Measurements from ENCODE around the gene SMYD3.

SMYD3 gene

DNA sequence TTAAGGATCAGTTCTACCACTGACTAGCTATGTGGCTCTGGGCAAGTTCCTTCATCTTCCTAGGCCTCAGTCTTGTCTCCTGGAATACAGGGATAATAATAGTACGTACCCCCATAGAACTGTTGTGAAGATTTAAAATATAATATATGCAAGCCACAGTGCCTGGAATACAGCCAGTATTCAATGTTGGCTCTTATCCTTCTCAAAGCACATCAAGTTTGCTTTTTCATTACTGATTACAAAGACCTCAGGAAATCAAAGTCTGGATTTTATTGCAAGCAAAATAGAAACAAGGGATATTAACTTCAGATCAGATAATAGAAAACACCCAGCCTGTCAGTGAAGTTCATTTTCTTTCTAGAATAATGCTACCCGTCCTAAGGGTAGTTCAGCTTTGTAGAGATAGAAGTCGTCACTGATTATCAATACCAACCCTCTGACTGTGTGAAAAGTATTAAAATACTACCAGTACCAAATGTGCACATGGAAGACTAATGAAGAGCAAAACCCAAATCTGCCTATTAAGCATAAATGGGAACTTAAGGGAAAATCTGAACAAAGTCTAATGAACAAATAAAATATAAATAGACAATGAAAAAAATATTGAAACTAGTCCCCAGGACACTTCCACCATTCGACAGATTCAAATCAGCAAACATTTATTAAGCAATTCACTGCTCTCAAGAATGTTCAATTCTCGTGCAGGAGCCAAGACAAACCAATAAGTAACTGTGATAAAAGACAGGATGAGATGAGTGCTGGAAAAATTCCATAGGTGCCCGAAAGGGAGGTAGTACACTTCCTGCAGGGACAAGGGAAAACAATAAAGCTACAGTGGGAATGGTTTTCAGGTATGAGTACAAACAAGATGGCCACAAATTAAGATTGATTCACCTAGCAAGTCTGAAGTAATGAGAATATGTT is 206.2 kb downstream of the SMYD3 start:
- TF ChIP-seq Cebpa-rat (IDR thresholded peaks at IDR 0.05), result no peak
- Histone ChIP-seq H3K27ac (no peak overlapping the region), H3K4me1 (peaks cover 0 to 21% (median 4%) of the 10 kb centered on the region in 10 experiments; a peak in 12 of 20 replicates), H3K9me3 (replicated peaks in 1 of 11) (no peaks in the 10 kb centered on the region; a peak in 1 of 22 replicates), H3K4me3 (no peak overlapping the region), H3K4me2 (no peak overlapping the region), H3K27me3 (no peaks in the 10 kb centered on the region), H4K20me1 (no peaks in the 10 kb centered on the region), H3K9ac (no peak overlapping the region), H3K36me3 (no peaks in the 10 kb centered on the region)

DNA sequence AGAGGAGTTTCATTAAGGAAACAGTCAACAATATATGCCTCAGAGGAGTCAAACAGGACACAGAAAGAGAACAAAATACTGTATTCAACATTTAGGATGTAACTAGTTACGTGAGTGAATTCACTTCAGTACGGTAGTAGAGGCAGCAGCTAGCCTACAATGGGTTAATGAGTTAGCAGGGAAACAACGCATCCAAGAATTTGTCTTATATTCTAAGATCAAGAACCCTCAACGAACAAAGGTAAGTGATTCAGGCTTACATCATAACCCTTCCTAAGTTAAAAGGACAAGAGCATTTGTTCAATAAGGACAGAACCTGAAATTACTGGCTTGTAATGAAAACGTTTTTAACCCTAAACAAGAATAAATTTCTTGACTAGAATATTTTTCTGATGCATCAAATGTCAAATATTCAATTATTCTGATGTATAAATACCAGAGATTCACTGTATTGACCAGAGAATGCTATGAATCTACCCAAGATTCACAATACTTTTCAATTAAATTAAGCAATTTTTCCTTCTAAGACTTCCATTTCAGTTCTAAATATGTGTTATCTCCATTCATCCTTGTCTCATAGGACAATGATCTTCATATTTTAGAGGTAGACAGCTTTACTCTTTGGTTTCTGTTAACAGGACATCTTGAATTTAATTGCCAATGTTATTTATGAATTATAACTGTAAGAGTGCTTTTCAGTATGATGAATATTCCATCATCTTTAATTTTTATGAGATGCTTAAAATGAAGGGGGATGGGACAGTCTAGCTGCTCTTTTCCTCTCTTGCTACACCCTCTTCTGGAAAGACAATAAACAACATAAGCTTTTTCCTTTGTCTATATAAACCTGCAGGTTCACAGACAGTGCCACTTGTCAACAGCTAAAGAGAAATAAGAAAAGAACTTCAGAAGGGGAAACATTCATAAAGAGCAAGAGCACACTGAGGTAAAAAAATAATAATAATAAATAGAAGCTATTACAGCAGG is 209.5 kb downstream of the SMYD3 start:
- no peaks in the 10 kb centered on the region; a peak in 1 of 22 replicates for H3K36me3 ChIP-seq
- H3K4me1 ChIP-seq, result peaks cover 0 to 28% (median 6%) of the 10 kb centered on the region in 10 experiments; a peak in 12 of 20 replicates
- no peaks in the 10 kb centered on the region for H4K20me1 ChIP-seq
- H3K9ac ChIP-seq, result no peak overlapping the region
- H3K9me3 ChIP-seq (replicated peaks in 1 of 11), result no peaks in the 10 kb centered on the region; a peak in 1 of 22 replicates
- no peak overlapping the region for H3K27ac ChIP-seq
- no peak for TF ChIP-seq Cebpa-rat (IDR thresholded peaks at IDR 0.05)
- H3K27me3 ChIP-seq, result no peaks in the 10 kb centered on the region
- peak overlapping the region in 4 of 11 experiments; percentile 9 to 49 (median 34); a peak in 6 of 22 replicates for H3K4me2 ChIP-seq
- no peak overlapping the region for H3K4me3 ChIP-seq

DNA sequence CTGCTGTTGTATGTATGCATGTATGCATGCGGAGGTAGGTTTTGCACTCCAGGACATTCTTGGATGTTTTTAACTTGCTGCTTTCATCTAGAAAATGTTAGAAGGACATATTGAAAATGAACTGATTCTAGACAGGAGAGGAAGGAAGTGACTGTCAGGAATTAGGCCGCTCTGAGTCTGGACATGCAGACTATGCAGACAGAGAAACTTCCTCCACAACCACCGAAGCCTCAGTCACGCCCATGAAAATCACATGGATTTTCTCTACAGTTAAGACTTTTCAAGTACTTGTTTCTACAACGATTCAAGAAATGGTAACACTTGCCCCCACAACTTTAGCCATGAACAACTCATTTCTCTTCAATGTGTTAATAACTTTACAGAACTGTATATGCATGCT is 211.1 kb downstream of the SMYD3 start:
- no peak for TF ChIP-seq Cebpa-rat (IDR thresholded peaks at IDR 0.05)
- no peak overlapping the region for H3K4me3 ChIP-seq

DNA sequence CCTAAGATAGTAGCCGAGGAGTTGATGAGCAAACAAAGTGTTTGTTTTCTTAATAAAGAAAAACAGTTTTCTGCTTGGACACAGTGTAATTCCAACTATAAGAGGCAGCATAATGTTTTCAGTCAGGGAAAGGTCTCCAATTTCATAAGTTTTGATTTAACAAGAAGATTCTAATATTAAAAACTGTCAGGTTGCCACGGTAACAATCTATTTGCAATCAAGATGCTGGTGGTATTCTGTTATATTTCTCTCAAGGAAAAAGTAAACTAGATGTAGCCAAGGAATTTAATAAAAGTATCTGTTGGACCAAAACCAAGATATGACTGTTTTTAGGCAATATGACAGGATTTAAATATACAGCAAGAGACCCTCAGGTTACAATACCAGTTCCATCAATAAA is 211.7 kb downstream of the SMYD3 start:
- no peak overlapping the region for H3K4me3 ChIP-seq
- no peak overlapping the region; a peak in 1 of 22 replicates for H3K27ac ChIP-seq
- peak overlapping the region in 3 of 11 experiments; percentile 29 to 58 (median 49); a peak in 4 of 22 replicates for H3K4me2 ChIP-seq
- no peak for TF ChIP-seq Cebpa-rat (IDR thresholded peaks at IDR 0.05)
- no peaks in the 10 kb centered on the region; a peak in 1 of 22 replicates for H3K9me3 ChIP-seq (replicated peaks in 1 of 11)
- H3K27me3 ChIP-seq, result no peaks in the 10 kb centered on the region
- H3K4me1 ChIP-seq, result peaks cover 0 to 22% (median 4%) of the 10 kb centered on the region in 10 experiments; a peak in 12 of 20 replicates
- no peaks in the 10 kb centered on the region; a peak in 1 of 22 replicates for H3K36me3 ChIP-seq
- H3K9ac ChIP-seq, result no peak overlapping the region
- H4K20me1 ChIP-seq, result no peaks in the 10 kb centered on the region

More for the DNA sequence above, 211.1 kb downstream of the SMYD3 start:
- H3K4me2 ChIP-seq, result peak overlapping the region in 6 of 11 experiments; percentile 10 to 58 (median 34); a peak in 9 of 22 replicates
- no peaks in the 10 kb centered on the region; a peak in 1 of 22 replicates for H3K9me3 ChIP-seq (replicated peaks in 1 of 11)
- peaks cover 0 to 22% (median 4%) of the 10 kb centered on the region in 10 experiments; a peak in 12 of 20 replicates for H3K4me1 ChIP-seq
- no peaks in the 10 kb centered on the region for H4K20me1 ChIP-seq
- no peak overlapping the region for H3K9ac ChIP-seq
- no peaks in the 10 kb centered on the region for H3K27me3 ChIP-seq
- no peaks in the 10 kb centered on the region; a peak in 1 of 22 replicates for H3K36me3 ChIP-seq
- no peak overlapping the region; a peak in 1 of 22 replicates for H3K27ac ChIP-seq

DNA sequence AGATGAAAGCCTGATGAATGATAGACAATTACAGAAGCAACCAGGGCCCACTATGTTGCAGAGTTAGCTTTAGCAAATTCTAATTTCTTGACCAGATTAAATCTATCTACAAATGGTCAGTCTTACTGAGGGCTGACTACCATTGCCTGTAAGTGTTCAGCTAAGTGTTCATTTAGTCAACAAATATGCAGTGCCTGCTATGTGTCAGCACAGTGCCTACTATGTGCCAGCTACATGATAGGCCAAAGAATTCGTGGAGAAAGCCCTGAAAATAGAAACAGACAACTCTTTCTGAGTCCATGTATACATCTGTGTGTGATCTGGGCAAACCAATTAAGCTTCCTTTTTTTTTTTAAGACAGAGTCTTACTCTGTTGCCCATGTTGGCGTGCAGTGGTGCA is 212.8 kb downstream of the SMYD3 start:
- H3K4me3 ChIP-seq, result no peak overlapping the region
- H3K27ac ChIP-seq, result no peak overlapping the region
- no peaks in the 10 kb centered on the region for H3K27me3 ChIP-seq
- no peak for TF ChIP-seq Cebpa-rat (IDR thresholded peaks at IDR 0.05)
- H3K36me3 ChIP-seq, result no peaks in the 10 kb centered on the region; a peak in 1 of 22 replicates
- no peaks in the 10 kb centered on the region for H4K20me1 ChIP-seq
- H3K4me2 ChIP-seq, result no peak overlapping the region
- no peak overlapping the region for H3K9ac ChIP-seq
- peaks cover 0 to 22% (median 4%) of the 10 kb centered on the region in 10 experiments; a peak in 12 of 20 replicates for H3K4me1 ChIP-seq
- H3K9me3 ChIP-seq (replicated peaks in 1 of 11), result no peaks in the 10 kb centered on the region

DNA sequence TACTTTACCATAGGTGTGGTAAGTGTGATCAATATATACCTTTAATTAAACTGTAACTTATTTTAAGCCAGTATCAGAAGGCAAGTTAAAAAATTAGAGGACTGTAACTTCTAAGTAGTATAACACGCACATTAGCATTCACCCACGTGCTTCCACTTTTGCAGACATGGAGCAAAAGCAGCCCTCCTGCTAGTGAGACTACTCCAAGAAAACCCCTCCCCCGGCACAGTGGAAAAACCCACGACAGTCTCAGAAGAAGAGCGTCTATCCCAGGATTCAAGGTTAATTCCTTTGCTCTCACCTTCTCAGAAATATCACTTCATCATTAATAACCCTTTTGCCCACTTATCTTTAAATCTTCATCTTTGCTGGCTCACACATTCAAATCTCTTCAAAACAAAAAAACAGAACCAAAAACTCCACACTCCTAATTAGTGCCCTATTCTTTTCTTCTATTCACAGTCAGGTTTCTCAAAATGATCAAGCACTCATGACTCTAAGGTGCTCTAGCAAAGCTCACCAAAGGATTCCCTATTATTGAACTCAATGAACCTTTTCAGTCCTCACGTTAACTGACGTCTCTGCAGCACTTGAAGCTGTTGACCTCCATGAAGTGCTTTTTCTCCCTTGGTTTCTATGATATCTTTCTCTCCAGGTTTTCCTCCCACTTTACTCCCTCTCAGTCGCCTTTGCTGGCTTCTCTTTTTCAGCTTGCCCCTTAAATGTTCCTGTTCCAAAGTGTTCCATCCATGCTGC is 213.5 kb downstream of the SMYD3 start:
- Histone ChIP-seq H3K9ac (no peak overlapping the region), H4K20me1 (no peaks in the 10 kb centered on the region), H3K9me3 (replicated peaks in 1 of 11) (no peaks in the 10 kb centered on the region), H3K27me3 (no peaks in the 10 kb centered on the region), H3K4me3 (no peak overlapping the region), H3K27ac (no peak overlapping the region), H3K36me3 (no peaks in the 10 kb centered on the region; a peak in 1 of 22 replicates), H3K4me1 (peaks cover 0 to 22% (median 4%) of the 10 kb centered on the region in 10 experiments; a peak in 12 of 20 replicates), H3K4me2 (no peak overlapping the region)
- no peak for TF ChIP-seq Cebpa-rat (IDR thresholded peaks at IDR 0.05)

DNA sequence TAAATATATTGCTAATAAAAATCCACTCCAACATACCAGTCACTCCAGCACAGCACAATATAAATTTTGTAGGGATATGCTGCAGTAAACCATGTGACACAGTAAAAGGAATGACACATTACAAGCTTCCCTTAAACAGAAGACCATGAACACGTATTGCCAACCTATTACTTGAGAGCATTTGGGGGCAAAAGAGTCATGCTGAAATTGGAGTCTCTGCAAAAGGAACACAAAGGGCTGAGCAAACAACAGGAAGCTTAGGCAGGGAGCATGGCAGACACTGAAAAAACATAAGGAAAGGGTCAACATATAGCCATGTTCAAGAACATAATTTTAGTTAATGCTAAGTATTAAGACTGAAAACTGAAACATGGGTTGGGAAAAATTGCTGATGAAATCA is 214.5 kb downstream of the SMYD3 start:
- Histone ChIP-seq H3K9ac (no peak overlapping the region), H3K4me3 (no peak overlapping the region), H3K4me1 (peaks cover 0 to 22% (median 4%) of the 10 kb centered on the region in 10 experiments; a peak in 12 of 20 replicates), H4K20me1 (no peaks in the 10 kb centered on the region), H3K9me3 (replicated peaks in 1 of 11) (no peaks in the 10 kb centered on the region), H3K36me3 (peaks cover 0 to 7% (median 0%) of the 10 kb centered on the region in 11 experiments; a peak in 2 of 22 replicates), H3K27ac (no peak overlapping the region), H3K4me2 (no peak overlapping the region), H3K27me3 (no peaks in the 10 kb centered on the region)
- TF ChIP-seq Cebpa-rat (IDR thresholded peaks at IDR 0.05), result no peak

DNA sequence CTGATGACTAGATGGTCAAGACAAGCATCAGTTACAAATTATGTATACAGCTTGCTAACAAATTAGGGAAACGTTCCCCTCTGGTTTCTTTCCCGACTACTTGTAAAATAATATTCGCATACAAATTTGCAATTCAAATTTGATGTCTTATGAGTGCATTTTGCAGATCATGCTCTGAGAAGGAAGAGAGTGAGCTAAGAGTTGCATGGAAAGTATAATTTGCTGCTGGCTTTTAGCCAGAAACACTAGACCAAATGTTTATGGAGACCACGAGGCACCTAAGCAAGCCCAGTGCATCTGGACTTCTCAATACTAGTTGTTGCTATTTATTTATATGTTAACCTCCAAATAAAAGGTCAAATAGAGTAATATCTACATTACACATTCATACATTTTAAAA is 216.0 kb downstream of the SMYD3 start:
- Histone ChIP-seq H3K4me3 (no peak overlapping the region), H3K27me3 (no peaks in the 10 kb centered on the region), H3K9me3 (replicated peaks in 1 of 11) (no peaks in the 10 kb centered on the region), H3K9ac (no peak overlapping the region), H3K4me1 (peaks cover 0 to 9% (median 3%) of the 10 kb centered on the region in 10 experiments; a peak in 12 of 20 replicates), H4K20me1 (no peaks in the 10 kb centered on the region), H3K4me2 (no peak overlapping the region), H3K36me3 (peaks cover 0 to 8% (median 0%) of the 10 kb centered on the region in 11 experiments; a peak in 2 of 22 replicates), H3K27ac (no peak overlapping the region)
- no peak for TF ChIP-seq Cebpa-rat (IDR thresholded peaks at IDR 0.05)

All from BLaER1 treated with 17β-estradiol and CSF1 and Interleukin-3, amounts not matched to agents 10 nM and 100 nM (cell line).